ENCODE data around the gene KIF23. TPM values are rescaled to one million over a fixed set of nuclear protein-coding genes. Genes with fewer than 3 reads are reported as not detected.

The KIF23 gene
- total RNA-seq, 3 donors from 2014 or later (not counting 1 experiment from before 2014, with no cell fraction given): 1.2 to 2.1 (median 1.9) TPM

DNA sequence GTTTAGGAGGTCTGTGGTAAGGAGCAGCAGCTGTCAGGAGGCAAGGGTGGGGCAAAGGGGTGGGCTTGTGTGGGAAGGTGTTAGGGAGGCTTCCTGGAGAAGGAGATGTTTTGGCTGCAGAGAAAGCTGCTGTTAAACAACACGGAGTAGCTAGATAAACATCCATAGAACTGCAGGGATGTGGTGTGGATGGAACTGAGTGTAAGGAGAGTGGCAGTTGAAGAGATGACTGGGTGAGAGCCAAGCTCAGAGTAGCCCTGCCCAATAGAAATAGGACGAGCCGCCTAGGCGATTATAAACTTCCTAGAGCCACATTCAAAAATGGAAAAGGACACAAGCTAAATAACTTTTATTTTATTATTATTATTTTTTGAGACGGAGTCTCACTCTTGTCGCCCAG is 58.4 kb downstream of the KIF23 start:
- WGBS (ENCODE audit: insufficient coverage): 86% methylated on average over 3 of the region's 6 CpGs
- ATAC-seq (no peak), DNase-seq (no peak)
- H3K9me3 Mint-ChIP-seq: no peaks in the 10 kb centered on the region
- H3K4me3 ChIP-seq (ENCODE audit: low read length): no peak overlapping the region
- H3K27me3 Mint-ChIP-seq (ENCODE audit: low read depth in 2 of 2): peaks cover 9 to 33% of the 10 kb centered on the region in 2 donors
- H3K36me3 ChIP-seq (ENCODE audit: control insufficient read depth, insufficient read depth, low read length): no peaks in the 10 kb centered on the region
- no peaks in the 10 kb centered on the region for H3K9me3 ChIP-seq (ENCODE audit: control insufficient read depth, insufficient read depth, low read length)
- peaks cover 24% of the 10 kb centered on the region for H3K4me1 ChIP-seq (ENCODE audit: control insufficient read depth, insufficient read depth, low read length)
- TF ChIP-seq, protein P1, sequence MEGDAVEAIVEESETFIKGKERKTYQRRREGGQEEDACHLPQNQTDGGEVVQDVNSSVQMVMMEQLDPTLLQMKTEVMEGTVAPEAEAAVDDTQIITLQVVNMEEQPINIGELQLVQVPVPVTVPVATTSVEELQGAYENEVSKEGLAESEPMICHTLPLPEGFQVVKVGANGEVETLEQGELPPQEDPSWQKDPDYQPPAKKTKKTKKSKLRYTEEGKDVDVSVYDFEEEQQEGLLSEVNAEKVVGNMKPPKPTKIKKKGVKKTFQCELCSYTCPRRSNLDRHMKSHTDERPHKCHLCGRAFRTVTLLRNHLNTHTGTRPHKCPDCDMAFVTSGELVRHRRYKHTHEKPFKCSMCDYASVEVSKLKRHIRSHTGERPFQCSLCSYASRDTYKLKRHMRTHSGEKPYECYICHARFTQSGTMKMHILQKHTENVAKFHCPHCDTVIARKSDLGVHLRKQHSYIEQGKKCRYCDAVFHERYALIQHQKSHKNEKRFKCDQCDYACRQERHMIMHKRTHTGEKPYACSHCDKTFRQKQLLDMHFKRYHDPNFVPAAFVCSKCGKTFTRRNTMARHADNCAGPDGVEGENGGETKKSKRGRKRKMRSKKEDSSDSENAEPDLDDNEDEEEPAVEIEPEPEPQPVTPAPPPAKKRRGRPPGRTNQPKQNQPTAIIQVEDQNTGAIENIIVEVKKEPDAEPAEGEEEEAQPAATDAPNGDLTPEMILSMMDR (IDR thresholded peaks at IDR 0.05): no peak
- H3K36me3 Mint-ChIP-seq: no peaks in the 10 kb centered on the region
- no peak overlapping the region for H3K27ac Mint-ChIP-seq
- H3K4me3 Mint-ChIP-seq: no peak overlapping the region
- intact Hi-C loops (cut with micrococcal nuclease): loop anchor here (10.0 kb wide), 3 partner anchors 52 to 1972 kb away; no protein-coding TSS in a partner anchor
- H3K4me1 Mint-ChIP-seq: peaks cover 20% of the 10 kb centered on the region in 2 donors
- peaks cover 5% of the 10 kb centered on the region for H3K27me3 ChIP-seq (ENCODE audit: control insufficient read depth, insufficient read depth, low read length)
- no peak overlapping the region for H3K27ac ChIP-seq (ENCODE audit: low read length)

DNA sequence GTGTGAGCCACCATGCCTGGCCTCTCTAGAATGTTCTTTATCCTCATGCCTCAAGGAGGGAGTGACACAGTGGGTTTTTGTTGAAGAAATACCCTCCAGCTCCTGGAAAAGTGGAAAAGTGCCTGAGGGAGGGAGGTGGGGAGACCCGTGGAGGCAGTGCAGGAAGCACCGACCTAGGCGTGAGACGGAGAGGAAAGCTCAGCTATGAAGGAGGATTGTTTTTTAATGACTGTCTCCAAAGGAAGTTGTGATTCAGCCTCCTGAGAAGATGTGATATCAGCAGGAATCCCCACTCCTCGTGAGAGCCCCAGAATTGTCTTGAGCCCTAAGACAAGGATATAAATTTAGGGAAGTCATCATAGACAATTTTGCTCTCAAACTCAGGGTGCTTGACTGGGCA is 60.1 kb downstream of the KIF23 start:
- WGBS (ENCODE audit: insufficient coverage): 72% methylated on average over 5 of the region's 5 CpGs
- DNase-seq: no peak
- TF ChIP-seq, protein P1 (IDR thresholded peaks at IDR 0.05): no peak
- Mint-ChIP-seq H3K36me3 (no peaks in the 10 kb centered on the region), H3K27me3 (ENCODE audit: low read depth in 2 of 2) (peaks cover 0 to 28% of the 10 kb centered on the region in 2 donors), H3K4me3 (no peak overlapping the region), H3K27ac (no peak overlapping the region), H3K4me1 (peaks cover 5 to 15% of the 10 kb centered on the region in 2 donors), H3K9me3 (no peaks in the 10 kb centered on the region)
- H3K4me3 ChIP-seq (ENCODE audit: low read length): no peak overlapping the region
- H3K27ac ChIP-seq (ENCODE audit: low read length): no peak overlapping the region
- H3K9me3 ChIP-seq (ENCODE audit: control insufficient read depth, insufficient read depth, low read length): no peaks in the 10 kb centered on the region
- peaks cover 18% of the 10 kb centered on the region for H3K4me1 ChIP-seq (ENCODE audit: control insufficient read depth, insufficient read depth, low read length)
- no peaks in the 10 kb centered on the region for H3K36me3 ChIP-seq (ENCODE audit: control insufficient read depth, insufficient read depth, low read length)
- intact Hi-C loops (cut with micrococcal nuclease): loop anchor here (2.0 to 10.0 kb wide), 4 partner anchors 51 to 1971 kb away; no protein-coding TSS in a partner anchor
- ATAC-seq: no peak
- peaks cover 5% of the 10 kb centered on the region for H3K27me3 ChIP-seq (ENCODE audit: control insufficient read depth, insufficient read depth, low read length)

DNA sequence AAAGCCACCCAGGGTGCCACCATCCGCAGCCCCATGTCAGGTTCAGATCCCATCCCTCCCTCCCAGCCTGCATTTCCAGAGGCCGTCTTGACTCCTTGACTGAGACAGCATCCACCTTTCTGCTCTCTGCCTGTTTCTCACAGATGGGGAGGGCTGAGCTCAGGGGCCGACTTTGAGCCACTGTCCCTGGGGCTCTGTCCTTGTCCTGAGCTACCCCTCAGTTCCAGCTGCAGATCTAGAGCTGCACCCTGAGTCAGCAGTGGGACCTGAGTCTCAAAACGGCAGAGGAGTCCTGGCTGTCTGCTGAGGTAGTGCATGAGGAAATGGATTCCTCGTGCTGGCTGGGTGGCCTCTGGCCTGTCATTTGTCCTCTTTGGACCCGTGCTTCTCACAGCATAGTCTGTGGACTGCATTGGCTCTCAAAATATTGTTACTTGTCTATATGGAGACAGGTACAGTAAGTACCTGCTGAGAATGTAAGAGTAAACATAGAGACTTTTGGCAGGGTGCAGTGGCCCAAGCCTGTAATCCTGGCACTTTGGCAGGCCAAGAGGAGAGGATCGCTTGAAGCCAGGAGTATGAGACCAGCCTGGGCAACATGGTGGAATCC is 60.8 kb downstream of the KIF23 start:
- DNase-seq: no peak
- Histone ChIP-seq H3K27ac (ENCODE audit: low read length) (no peak overlapping the region), H3K4me3 (ENCODE audit: low read length) (no peak overlapping the region), H3K9me3 (ENCODE audit: control insufficient read depth, insufficient read depth, low read length) (peaks cover under 1% of the 10 kb centered on the region), H3K36me3 (ENCODE audit: control insufficient read depth, insufficient read depth, low read length) (no peaks in the 10 kb centered on the region), H3K4me1 (ENCODE audit: control insufficient read depth, insufficient read depth, low read length) (peaks cover 14% of the 10 kb centered on the region), H3K27me3 (ENCODE audit: control insufficient read depth, insufficient read depth, low read length) (peaks cover 5% of the 10 kb centered on the region)
- Mint-ChIP-seq H3K27me3 (ENCODE audit: low read depth in 2 of 2) (peaks cover 0 to 29% of the 10 kb centered on the region in 2 donors), H3K4me1 (peaks cover 9 to 17% of the 10 kb centered on the region in 2 donors), H3K9me3 (peaks cover 0 to 3% of the 10 kb centered on the region in 2 donors), H3K36me3 (no peaks in the 10 kb centered on the region), H3K27ac (no peak overlapping the region), H3K4me3 (no peak overlapping the region)
- ATAC-seq: no peak
- intact Hi-C loops (cut with micrococcal nuclease): loop anchor here (2.0 to 10.0 kb wide), 6 partner anchors 50 to 1970 kb away; no protein-coding TSS in a partner anchor
- TF ChIP-seq, protein P1 (IDR thresholded peaks at IDR 0.05): no peak
- 83% methylated on average over 7 of the region's 7 CpGs for WGBS (ENCODE audit: insufficient coverage)

All from natural killer cell (primary cell).